ENCODE measurements around the gene ANKRD28. TPM values are rescaled to one million over a fixed set of nuclear protein-coding genes. Genes with fewer than 3 reads are reported as not detected.
"Not testable (repeated sequence)": the region's sequence is repeated elsewhere in the genome, so short reads cannot be mapped to it uniquely, and the experiment has no call there.

Gene ANKRD28
- total RNA-seq, 6 experiments from 2014 or later = 16.4 to 32.2 (median 25.7) TPM

DNA sequence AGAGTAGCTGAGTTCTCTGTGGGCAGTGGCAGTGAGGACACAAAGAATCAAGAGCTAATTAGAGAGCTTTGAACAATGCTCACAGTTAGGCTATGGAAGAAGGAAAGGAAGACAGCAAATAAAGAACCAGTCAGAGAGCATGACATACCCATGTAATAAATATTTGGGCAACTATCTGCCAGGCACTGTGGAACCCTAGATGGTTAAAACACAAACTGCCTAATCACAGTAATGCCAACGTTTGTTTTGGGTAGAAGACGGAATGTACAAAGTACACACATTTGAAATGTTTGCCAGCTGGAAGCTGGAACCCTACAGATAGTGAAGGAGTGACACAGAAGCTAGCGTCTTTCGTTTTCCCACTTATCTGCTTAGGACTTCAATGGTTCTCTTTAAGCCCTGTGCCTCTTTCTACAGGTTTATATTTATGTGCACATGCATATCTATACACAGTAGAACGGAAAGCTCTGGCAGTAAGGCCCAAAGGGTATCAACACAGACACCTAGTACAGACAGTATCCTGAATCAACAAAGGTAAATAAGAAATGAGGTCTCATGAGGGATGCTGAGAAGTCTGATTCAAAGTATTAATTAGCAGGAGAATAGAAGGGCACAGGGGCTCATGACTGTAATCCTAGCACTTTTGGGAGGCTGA is 44.6 kb downstream of the ANKRD28 start:
- Histone ChIP-seq H3K4me1 (peaks cover 0 to 15% (median 5%) of the 10 kb centered on the region in 4 donors), H3K27ac (peak overlapping the region; percentile 15 to 78 (median 78)), H3K27me3 (no peaks in the 10 kb centered on the region), H3K4me3 (peak overlapping the region in 1 of 3 donors; percentile 18), H3K36me3 (no peaks in the 10 kb centered on the region), H3K9me3 (no peaks in the 10 kb centered on the region)
- intact Hi-C loops (cut with DNase I) = no loop called here
- DNase-seq (peak in 1 of 3 donors; percentile 73), ATAC-seq (peak; percentile 95 to 97 (median 96))
- TF ChIP-seq, protein P1, sequence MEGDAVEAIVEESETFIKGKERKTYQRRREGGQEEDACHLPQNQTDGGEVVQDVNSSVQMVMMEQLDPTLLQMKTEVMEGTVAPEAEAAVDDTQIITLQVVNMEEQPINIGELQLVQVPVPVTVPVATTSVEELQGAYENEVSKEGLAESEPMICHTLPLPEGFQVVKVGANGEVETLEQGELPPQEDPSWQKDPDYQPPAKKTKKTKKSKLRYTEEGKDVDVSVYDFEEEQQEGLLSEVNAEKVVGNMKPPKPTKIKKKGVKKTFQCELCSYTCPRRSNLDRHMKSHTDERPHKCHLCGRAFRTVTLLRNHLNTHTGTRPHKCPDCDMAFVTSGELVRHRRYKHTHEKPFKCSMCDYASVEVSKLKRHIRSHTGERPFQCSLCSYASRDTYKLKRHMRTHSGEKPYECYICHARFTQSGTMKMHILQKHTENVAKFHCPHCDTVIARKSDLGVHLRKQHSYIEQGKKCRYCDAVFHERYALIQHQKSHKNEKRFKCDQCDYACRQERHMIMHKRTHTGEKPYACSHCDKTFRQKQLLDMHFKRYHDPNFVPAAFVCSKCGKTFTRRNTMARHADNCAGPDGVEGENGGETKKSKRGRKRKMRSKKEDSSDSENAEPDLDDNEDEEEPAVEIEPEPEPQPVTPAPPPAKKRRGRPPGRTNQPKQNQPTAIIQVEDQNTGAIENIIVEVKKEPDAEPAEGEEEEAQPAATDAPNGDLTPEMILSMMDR (IDR thresholded peaks at IDR 0.05) = no peak
- peak; percentile 35 for TF ChIP-seq POLR2A (IDR thresholded peaks at IDR 0.05)
- WGBS (ENCODE audit: insufficient coverage, low coverage, low lambda C conversion rate, missing lambda C conversion rate) = 32% methylated on average over 5 of the region's 5 CpGs

DNA sequence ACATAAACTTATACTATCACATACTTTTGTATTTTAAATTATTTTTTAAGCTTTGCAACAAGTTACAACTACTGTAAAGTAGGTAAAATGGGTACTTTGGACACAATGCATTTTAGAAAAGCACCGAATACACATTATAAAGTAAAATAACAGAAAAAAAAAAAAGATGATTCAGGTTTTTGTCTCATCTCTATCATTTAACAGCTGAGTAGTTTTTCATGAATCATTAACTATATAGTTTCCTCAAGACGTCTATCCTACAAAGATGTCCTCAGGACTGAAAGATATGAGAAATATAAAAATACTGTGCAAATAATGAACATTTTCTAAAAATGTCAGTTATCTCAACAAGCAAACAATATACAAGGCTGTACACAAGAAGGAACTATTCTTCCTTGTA is 46.9 kb downstream of the ANKRD28 start:
- ATAC-seq (no peak), DNase-seq (no peak)
- TF ChIP-seq POLR2A (IDR thresholded peaks at IDR 0.05) = no peak
- TF ChIP-seq, protein P1 (IDR thresholded peaks at IDR 0.05) = no peak
- H3K9me3 ChIP-seq = no peaks in the 10 kb centered on the region
- intact Hi-C loops (cut with DNase I) = no loop called here
- H3K4me1 ChIP-seq = peaks cover 0 to 20% (median 5%) of the 10 kb centered on the region in 4 donors
- H3K27me3 ChIP-seq = no peaks in the 10 kb centered on the region
- no peak overlapping the region for H3K4me3 ChIP-seq
- H3K36me3 ChIP-seq = no peaks in the 10 kb centered on the region
- 81% methylated on average over 2 of the region's 2 CpGs for whole genome bisulfite sequencing (ENCODE audit: insufficient coverage, low coverage, low lambda C conversion rate, missing lambda C conversion rate)
- H3K27ac ChIP-seq = no peak overlapping the region

DNA sequence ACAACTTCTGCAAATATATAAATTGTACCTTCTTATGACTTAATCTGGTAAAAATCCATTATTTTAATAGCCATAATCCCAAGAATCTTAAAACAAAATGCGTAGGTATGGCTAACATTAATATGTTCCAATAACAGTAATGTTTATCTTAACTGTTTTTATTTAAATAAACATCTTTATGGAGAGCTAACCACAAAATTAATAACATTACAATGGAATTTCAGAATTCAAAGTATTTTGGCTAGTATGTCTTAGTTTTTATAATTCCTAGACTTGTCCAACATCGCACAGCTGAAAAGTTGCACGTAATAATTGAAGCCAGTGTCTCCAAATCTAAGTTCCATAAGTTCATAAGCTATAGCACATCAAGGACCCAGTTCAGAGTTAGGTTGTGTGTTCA is 47.6 kb downstream of the ANKRD28 start:
- Histone ChIP-seq H3K4me1 (peaks cover 0 to 27% (median 5%) of the 10 kb centered on the region in 4 donors), H3K36me3 (no peaks in the 10 kb centered on the region), H3K27me3 (no peaks in the 10 kb centered on the region), H3K27ac (no peak overlapping the region), H3K4me3 (no peak overlapping the region), H3K9me3 (no peaks in the 10 kb centered on the region)
- ATAC-seq (no peak), DNase-seq (no peak)
- TF ChIP-seq, protein P1 (IDR thresholded peaks at IDR 0.05) = no peak
- TF ChIP-seq POLR2A (IDR thresholded peaks at IDR 0.05) = no peak
- intact Hi-C loops (cut with DNase I) = no loop called here
- 84% methylated on average over 3 of the region's 3 CpGs for WGBS (ENCODE audit: insufficient coverage, low coverage, low lambda C conversion rate, missing lambda C conversion rate)

DNA sequence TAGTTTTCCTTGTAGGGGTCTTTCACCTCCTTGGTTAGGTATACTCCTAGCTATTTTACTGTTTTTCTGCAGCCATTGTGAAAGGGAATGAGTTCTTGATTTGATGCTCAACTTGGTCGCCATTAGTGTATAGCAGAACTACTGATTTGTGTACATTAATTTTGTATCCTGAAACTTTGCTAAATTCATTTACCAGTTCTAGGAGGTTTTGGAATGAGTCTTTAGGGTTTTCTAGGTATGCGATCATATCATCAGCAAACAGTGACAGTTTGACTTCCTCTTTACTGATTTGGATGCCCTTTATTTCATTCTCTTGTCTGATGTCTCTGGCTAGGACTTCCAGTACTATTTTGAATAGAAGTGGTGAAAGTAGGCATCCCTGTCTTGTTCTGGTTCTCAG is 51.9 kb downstream of the ANKRD28 start:
- H3K27me3 ChIP-seq; H3K4me3 ChIP-seq; H3K36me3 ChIP-seq; ATAC-seq; intact Hi-C loops (cut with DNase I); DNase-seq; H3K9me3 ChIP-seq: not testable (repeated sequence)
- peak overlapping the region in 2 of 3 donors; percentile 62 to 64 for H3K27ac ChIP-seq
- 91% methylated on average over 2 of the region's 2 CpGs for WGBS (ENCODE audit: insufficient coverage, low coverage, low lambda C conversion rate, missing lambda C conversion rate)
- peaks cover 0 to 16% (median 0%) of the 10 kb centered on the region in 4 donors for H3K4me1 ChIP-seq

DNA sequence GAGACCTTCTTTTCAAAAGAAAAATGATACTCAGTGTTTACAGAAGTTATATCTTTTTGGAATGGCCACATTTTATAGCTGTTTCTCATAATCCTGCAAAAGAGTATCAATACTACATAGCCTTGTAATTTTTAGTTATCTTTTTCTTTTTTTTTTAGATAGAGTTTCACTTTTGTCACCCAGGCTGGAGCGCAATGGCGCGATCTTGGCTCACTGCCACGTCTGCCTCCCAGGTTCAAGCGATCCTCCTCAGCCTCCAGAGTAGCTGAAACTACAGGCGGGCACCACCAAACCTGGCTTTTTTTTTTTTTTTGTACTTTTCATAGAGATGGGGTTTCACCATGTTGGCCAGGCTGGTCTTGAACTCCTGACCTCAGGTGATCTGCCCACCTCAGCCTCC is 53.6 kb downstream of the ANKRD28 start:
- DNase-seq (no peak), ATAC-seq (no peak)
- WGBS (ENCODE audit: insufficient coverage, low coverage, low lambda C conversion rate, missing lambda C conversion rate) = 78% methylated on average over 6 of the region's 6 CpGs
- Histone ChIP-seq H3K27ac (peak overlapping the region in 1 of 3 donors; percentile 62), H3K4me3 (no peak overlapping the region), H3K36me3 (no peaks in the 10 kb centered on the region), H3K27me3 (no peaks in the 10 kb centered on the region), H3K9me3 (no peaks in the 10 kb centered on the region), H3K4me1 (peaks cover 0 to 16% (median 0%) of the 10 kb centered on the region in 4 donors)
- TF ChIP-seq, protein P1 (IDR thresholded peaks at IDR 0.05) = no peak
- no peak for TF ChIP-seq POLR2A (IDR thresholded peaks at IDR 0.05)
- intact Hi-C loops (cut with DNase I) = no loop called here
